Activated CD4-positive, alpha-beta T cell treated with anti-CD3 and anti-CD28 coated beads for 36 hours (primary cell): ENCODE measurements around the gene H2BW1. TPM values are rescaled to one million over a fixed set of nuclear protein-coding genes. Genes with fewer than 3 reads are reported as not detected.
"Not testable (repeated sequence)": the region's sequence is repeated elsewhere in the genome, so short reads cannot be mapped to it uniquely, and the experiment has no call there.

Experiments used
- ATAC-seq: fragments of 200-7000 bp; cut with Tn5 transposase; one replicate; pipeline ENCODE4 v1.10.0; 2021; ENCODE audit warnings: mild to moderate bottlenecking, moderate library complexity
- CTCF ChIA-PET: fragments of 350-600 bp; sonication (Branson Sonifier 250); formaldehyde crosslinking; loops from one replicate; lab custom pipeline; 2021; ENCODE audit warnings: antibody characterized with exemption; lab: Charles Lee
- POLR2A ChIA-PET: fragments of 350-600 bp; sonication (Branson Sonifier 250); formaldehyde crosslinking; loops from one replicate; lab custom pipeline; 2021; ENCODE audit warnings: antibody characterized with exemption, inconsistent platforms; lab: Charles Lee
- DNase-seq: peaks from one replicate; pipeline ENCODE4 v3.0.0-alpha.2; 2020
- H3K27ac Mint-ChIP-seq: one replicate; pipeline ENCODE4 v1.8.0; 2021; ENCODE audit warnings: mixed read lengths
- H3K27me3 Mint-ChIP-seq: one replicate; pipeline ENCODE4 v1.8.0; 2021; ENCODE audit warnings: mixed read lengths
- H3K36me3 Mint-ChIP-seq: one replicate; pipeline ENCODE4 v1.8.0; 2021; ENCODE audit warnings: low read depth, mixed read lengths
- H3K4me1 Mint-ChIP-seq: one replicate; pipeline ENCODE4 v1.8.0; 2021; ENCODE audit warnings: mixed read lengths
- H3K4me3 Mint-ChIP-seq: one replicate; pipeline ENCODE4 v1.8.0; 2021; ENCODE audit warnings: mild to moderate bottlenecking, moderate library complexity, mixed read lengths
- H3K9me3 Mint-ChIP-seq: one replicate; pipeline ENCODE4 v1.8.0; 2021; ENCODE audit warnings: low read depth, mixed read lengths
- intact Hi-C, 2 experiments: fragments of 100-400 bp; cut with DNase I in 1 of 2; cut with micrococcal nuclease in 1 of 2; formaldehyde crosslinking; loops; one replicate each; pipeline versions ENCODE4 v1.14.2 to v1.15.1; 2022 to 2024; cut with DNase I, micrococcal nuclease
- total RNA-seq, 2 experiments: library from RNA; stranded (reverse); gene quantifications; one replicate each; pipeline ENCODE4 v1.2.3, GENCODE V29; 2021

The H2BW1 gene
- total RNA-seq, 2 experiments from 2014 or later = not detected

DNA sequence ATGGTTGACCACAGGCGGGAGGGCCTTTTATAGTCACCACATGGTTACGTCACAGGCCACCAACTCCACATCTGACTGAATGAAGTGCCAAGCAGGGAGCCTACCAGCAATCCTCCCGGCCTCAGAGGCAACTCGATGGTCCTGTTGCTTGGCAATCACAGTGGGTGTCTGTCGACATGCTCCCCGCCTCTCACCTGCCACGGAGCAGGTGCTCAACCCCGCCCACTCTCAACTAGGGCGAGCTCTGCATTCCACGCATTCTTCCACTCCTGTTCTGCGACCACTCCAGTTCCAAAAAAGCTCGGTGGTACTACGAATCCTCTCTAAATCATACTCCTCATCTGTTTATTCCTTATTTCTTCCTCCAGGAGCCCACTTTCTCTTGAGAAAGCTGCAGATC is 30.0 kb downstream of the H2BW1 start:
- H3K9me3 Mint-ChIP-seq, H3K27ac Mint-ChIP-seq, H3K27me3 Mint-ChIP-seq, H3K4me3 Mint-ChIP-seq, ATAC-seq, CTCF ChIA-PET, H3K4me1 Mint-ChIP-seq, DNase-seq, intact Hi-C loops, POLR2A ChIA-PET, H3K36me3 Mint-ChIP-seq: not testable (repeated sequence)

DNA sequence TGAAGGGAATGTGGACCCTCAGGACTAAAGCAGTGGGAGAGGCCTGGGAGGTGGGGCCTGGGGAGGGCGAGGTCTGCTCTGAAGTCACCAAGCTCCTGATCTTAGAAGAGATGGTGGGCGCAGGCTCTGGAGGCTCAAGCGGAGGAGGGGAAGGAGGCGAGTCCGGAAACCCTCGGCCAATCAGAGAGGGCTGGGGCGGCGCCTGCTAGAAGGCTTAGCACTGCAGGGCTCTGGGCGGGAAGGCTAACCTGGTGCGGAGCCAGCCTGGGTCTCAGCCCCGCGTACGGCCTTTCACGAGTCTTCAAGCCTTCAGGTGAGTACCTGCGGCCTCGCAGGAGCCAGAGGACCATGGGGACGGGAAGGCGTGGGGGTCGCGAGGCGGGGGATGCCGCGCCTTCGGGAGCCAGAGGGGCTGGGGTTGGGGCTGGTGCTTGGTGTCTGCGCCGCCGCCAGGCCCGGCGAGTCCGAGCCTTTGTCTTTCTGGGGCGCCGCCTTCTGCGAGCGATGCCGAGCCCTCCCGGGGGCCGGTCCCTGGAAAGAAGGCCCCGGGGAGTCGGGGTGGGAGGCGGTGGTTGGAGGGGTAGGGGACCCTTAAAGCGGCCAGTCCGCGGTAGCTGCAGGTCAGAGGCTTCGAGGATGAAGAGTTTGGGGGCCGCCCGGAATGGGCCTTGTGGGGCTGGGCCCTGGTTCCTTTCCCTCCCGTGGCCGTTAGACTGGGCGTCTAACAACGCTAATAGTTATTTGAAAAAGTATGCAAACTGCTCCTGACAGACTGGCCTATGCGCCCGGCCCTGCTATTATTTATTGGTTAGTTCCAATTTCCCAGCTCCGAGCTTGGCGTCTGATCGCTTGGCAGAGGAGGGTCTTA is 50.9 kb downstream of the H2BW1 start, which contains the start of gene TMSB15B:
Gene TMSB15B (plus strand): TSS at position 217 of the 868 bp plus-strand sequence.
- DNase-seq, POLR2A ChIA-PET, CTCF ChIA-PET, H3K27me3 Mint-ChIP-seq, H3K9me3 Mint-ChIP-seq, H3K4me1 Mint-ChIP-seq, H3K27ac Mint-ChIP-seq, intact Hi-C loops, H3K36me3 Mint-ChIP-seq, H3K4me3 Mint-ChIP-seq: not testable (repeated sequence)
- ATAC-seq = peak; percentile 99

Other genes with a start within 250 kb of the H2BW1 start
- not detected for gene PLP1, start 236.9 kb downstream of the H2BW1 start, total RNA-seq
- under 1 TPM; 0.37 to 0.48 TPM for gene RAB9B, start 181.5 kb downstream of the H2BW1 start, total RNA-seq
- gene TMSB15B, start 51.1 kb downstream of the H2BW1 start, total RNA-seq = 1 to 10 TPM; 4.1 to 7.3 TPM
- not detected for gene H2BW2, start 26.2 kb upstream of the H2BW1 start, total RNA-seq
- gene TMSB15C, start 62.5 kb upstream of the H2BW1 start, total RNA-seq = 1 to 10 TPM; 2.3 to 3.3 TPM
- 1 to 10 TPM in 1 of 2 experiments, under 1 TPM in 1; 0.53 to 1.0 TPM for gene ZCCHC18, start 98.8 kb upstream of the H2BW1 start, total RNA-seq
- 1 to 10 TPM; 3.5 to 5.1 TPM for gene SLC25A53, start 143.3 kb upstream of the H2BW1 start, total RNA-seq
- 1 to 10 TPM; 5.0 to 7.6 TPM for gene FAM199X, start 152.7 kb upstream of the H2BW1 start, total RNA-seq
- gene ESX1, start 241.2 kb upstream of the H2BW1 start, total RNA-seq = not detected